HG03095 (cell line): ENCODE results near the gene ESYT2.
A peak's percentile ranks its signal among the peaks of the same experiment; 100 is the strongest.

Experiments
- ATAC-seq: cut with Tn5 transposase; IDR thresholded peaks from one replicate; pipeline ENCODE4 v1.9.1; 2021; ENCODE audit warnings: moderate library complexity; ENCODE audit not compliant: unreplicated experiment

The ESYT2 gene

DNA sequence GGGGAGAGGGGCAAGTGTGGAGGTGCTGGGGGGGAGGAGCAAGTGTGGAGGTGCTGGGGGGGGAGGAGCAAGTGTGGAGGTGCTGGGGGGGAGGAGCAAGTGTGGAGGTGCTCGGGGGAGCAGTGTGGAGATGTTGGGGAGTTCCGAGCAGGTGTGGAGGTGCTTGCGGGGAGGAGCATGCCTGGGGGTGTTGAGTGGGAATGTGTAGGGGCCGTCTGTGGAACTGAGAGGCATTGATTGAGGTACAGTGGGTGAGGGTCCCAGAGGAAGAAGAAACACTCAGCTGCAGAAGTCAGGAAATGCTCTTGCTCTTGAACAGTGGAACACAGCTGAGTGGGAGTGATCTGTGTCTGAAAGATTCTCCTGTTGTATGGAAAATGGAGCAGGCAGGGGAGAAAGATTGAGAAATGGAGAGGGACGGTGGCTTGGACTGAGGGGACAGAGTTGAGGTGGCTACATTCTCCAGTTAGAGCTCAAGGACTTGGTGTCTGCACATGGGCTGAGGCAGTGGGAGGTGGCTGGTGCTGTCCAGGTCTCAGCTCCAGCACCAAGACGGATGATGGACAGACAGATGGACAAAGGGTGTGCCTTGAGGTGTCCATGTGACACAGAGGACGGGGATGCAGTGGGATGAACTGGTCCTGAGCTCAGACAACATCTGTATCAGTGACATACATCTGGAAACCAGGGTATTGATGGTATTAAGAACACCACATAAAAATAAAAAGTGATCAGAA lies 99.5 kb downstream of the ESYT2 start:
- ATAC-seq: no peak

DNA sequence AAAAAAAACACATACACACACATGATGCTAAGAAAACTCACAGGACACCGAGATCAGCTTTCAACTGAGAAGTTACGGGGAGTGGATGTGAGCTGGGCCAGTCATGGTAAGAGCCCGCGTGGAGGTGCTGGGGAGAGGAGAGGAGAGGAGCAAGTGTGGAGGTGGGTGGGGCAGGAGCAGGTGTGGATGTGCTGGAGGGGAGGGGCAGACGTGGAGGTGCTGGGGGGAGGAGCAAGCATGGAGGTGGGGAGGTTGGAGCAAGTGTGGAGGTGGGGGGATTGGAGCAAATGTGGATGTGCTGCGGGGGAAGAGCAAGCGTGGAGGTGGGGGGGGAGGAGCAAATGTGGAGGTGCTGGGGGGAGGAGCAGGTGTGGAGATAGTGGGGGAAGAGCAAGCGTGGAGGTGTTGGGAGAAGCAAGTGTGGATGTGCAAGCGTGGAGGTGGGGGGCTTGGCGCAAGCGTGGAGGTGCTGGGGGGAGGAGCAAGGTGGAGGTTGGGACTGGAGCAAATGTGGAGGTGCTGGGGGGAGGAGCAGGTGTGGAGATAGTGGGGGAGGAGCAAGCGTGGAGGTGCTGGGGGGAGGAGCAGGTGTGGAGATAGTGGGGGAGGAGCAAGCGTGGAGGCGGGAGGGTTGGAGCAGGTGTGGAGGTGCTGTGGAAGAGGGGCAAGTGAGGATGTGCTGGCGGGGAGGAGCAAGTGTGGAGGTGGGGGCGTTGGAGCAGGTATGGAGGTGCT lies 100.2 kb downstream of the ESYT2 start:
- no peak for ATAC-seq

DNA sequence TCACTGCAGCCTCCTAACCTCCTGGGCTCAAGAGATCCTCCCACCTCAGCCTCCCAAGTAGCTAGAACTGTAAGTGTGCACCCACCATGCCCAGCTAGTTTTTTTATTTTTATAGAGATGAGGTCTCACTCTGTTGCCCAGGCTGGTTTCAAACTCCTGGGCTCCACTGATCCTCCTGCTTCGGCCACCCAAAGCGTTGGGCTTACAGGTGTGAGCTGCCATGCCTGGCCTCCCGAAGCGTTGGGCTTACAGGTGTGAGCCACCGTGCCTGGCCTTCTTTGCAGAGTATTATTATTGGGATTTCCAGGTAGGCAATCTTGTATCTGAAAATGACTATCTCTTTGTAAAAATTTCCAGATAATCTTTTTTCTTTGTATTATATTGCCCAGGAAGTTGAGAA lies 101.6 kb downstream of the ESYT2 start:
- no peak for ATAC-seq

DNA sequence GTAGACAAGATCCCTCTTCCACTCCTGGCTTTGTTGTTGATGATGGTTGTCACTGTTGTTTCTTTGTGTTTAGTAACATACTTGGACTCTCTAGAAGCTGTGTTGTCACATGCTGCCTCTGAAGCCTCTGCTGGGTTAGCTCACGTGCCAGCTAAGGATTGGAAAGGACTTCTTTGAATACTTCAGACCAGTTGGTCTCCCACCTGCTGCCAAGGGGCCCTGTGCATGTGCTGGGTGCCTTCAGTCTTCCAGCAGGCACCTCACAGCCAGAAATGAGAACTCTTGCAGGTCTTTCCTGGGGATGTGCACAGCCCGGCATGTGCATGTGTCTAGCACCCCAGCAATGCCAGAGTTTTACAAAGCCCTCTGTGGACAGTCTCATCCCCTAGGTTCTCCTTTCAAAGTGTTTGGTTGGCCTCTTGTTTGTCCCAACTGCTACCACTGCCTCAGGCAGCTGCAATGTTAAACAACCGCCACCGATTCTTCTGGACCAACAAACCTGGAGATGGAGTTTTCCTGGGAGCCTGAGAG lies 103.0 kb downstream of the ESYT2 start:
- ATAC-seq: no peak

DNA sequence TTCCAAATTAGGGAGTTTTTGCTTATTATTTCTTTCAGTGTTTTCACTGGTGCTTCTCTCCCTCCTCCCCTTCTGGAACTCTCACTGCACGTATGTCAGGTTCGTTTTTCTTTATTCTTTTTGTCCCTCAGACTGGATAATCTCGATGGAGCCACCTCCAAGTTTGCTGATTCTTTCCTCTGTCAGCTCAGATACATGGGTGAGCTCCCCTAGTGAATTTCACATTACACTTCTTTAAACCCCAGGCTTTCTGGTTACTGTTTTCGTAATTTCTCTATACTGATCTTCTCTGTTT lies 103.9 kb downstream of the ESYT2 start:
- no peak for ATAC-seq

DNA sequence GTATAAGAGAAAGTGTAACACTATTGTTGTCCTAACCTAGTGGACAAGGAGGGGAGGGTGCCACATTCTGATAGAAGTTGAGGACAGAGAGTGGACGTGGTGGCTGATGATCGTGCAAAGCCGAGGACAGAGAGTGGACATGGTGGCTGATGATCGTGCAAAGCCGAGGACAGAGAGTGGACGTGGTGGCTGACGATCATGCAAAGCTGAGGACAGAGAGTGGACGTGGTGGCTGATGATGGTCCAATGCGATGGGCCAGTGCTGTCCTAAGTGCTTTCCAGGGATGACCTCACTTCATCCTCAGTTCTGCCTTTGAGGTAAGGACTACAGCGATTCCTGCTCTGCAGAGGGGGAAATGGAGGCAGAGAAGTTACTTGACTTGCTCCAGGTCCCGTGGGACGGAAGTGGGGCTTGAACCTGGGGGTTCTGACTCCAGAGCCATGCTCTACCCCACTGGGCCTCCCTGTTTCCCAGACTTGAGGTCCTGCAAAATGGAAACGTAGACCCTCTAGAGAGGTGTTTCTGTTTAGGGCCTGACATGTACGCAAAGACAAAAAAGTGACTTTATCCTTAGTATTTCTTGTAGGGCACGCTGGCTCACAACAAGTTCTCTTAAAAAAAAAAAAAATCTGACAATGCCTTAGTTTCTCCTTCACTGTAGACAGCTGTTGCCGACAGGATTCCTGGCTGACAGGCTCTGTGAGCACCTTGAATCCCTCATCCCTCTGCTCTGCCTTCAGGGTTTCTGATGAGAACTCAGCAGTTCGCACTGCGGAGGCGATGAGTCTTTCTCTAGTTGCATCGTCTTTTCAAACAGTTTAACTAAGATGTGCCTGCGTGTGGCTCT lies 104.4 kb downstream of the ESYT2 start:
- ATAC-seq: no peak

DNA sequence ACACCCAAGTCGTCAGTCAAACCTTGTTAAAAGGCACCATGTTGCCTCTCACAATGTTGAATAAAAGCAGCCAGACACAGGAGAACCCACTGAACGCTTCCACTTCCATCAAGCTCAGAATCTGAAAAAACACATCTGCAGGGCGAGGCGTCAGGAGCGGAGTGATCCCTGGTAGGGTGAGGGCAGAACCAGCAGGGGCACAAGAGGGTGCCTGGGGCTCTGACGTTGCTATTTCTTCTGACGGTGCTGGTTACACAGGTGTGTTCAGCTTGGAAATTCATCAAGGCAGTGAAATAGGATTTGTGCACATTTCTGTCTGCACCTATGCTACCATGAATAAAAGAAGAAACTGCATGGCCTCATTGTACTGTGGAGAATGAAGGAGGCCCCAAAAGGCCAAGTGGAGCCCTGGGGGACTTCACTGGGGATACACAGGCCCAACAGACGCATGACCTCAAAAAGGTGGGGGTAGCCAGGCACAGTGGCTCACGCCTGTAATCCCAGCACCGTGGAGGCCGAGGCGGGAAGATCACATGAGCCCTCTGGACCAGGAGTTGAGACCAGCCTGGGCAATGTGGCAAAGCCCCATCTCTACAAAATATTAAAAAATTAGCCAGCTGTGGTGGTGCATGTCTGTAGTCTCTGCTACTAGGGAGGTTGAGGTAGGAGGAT lies 105.5 kb downstream of the ESYT2 start:
- no peak for ATAC-seq

DNA sequence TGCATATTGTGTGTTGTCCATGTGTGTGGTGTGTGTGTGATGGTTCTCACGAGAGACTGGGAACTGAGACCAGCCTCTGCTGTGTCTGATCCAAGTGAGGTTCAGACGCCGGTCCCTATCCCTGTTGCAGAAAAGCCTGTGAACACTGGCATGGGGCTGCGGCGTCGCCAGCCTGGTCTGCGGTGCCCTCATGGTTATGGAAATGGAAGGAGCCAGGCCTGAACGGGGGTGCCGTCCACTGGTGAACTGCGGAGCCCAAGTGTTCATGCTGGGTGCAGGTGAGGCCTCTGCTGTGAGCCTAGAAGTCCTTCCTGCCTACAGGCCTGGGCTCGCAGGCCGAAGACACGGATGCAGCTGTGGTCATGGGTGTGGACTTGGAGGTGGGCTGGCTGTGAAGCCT lies 106.0 kb downstream of the ESYT2 start:
- no peak for ATAC-seq

DNA sequence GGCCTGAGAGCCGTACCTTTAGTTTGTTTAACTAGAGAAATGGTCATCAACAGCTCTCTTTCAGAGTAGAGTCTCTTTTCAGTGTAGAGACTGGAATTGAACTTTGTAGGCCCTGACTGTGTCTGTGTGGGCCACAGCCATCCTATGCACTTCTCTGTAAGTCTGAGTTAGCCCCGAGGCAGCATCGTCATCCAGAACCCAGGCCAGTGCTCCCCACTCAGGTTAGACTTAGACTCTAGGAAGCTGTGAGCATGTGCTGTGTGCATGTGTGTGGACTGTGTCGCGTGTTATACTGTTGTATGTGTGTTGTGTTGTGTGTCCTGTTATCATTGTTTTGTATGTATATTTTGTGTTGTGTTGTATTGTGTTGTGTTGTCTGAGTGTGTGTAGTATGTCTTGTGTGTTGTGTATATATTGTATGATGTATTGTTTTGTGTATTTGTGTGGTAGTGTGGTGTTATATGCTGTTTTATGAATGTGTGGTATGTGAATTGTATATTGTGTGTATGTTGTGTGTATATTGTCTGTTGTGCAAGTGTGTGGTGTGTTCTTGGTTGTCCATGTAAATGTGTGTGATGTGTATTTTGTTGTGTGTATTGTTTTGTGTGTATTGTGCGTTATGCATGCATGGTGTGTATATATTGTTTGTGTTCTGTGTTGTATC lies 106.6 kb downstream of the ESYT2 start:
- ATAC-seq: no peak

DNA sequence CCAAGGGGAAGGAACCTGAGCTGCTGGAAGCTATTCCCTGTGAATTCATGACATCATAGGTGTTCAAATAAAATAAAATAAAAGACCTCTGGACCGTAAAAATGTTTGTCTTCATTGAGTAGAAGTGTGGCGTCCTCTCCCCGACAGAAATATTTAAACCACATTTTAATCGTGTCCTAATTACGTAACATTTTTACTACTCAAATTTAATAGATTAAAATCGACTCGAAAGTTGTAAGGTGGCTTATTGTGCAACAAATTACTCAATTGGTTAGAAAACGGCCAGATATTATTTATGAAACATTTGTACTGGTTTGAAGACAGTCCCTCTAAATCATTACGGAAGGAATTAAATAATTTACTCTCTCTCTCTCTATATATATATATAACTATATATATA lies 109.2 kb downstream of the ESYT2 start:
- no peak for ATAC-seq

DNA sequence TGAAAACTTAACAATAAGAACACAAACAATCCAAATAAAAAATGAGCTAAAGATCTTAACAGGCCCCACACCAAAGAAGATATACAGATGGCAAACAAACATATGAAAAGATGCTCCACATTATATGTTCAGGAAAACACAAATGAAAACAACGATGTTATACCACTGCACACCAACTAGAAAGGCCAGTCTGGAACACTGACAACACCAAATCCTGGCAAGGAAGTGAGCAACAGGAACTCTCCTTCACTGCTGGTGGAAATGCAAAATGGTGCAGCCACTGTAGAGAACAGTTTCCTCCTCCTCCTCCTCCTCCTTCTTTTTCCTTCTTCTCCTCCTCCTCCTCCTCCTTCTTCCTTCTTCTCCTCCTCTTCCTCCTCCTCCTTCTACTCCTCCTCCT lies 112.5 kb downstream of the ESYT2 start:
- no peak for ATAC-seq

DNA sequence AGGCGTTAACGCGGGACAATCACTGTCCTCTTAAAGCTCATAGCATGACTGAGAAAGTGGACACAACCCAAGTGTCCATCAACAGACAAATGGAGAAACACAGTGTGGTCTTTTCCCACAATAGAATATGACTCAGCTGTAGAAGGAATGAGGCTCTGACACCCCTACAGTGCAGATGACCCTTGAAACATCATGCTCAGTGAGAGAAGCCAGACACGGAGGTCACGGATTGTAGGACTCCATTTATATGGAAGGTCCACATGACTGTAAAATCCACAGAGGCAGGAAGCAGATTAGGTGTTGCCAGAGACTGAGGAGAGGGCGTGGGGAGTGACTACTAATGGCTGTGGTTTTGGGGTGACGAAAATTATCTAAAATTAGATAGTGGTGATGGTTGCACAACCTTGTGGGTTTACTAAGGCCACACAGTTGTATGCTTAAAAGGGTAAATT lies 118.6 kb downstream of the ESYT2 start:
- no peak for ATAC-seq

DNA sequence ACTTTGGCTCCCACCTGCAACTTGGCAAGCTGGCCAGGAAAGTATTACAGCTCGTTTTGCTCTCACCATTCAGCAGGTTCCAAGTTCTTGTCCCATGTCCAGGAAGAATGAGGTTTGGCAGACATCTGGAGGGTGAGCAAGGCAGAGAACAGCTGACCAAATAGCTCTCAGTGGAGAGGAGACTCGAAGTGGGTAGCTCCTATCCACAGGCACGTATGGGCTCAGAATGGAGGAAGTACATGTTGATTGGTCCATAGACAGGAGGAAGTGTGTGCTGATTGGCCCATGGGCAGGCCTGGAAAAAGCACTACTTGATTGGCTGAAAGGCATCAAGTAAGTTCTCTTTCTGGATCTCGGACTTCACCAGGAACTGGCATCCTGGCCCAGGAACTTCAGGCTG lies 121.7 kb downstream of the ESYT2 start:
- ATAC-seq: no peak

DNA sequence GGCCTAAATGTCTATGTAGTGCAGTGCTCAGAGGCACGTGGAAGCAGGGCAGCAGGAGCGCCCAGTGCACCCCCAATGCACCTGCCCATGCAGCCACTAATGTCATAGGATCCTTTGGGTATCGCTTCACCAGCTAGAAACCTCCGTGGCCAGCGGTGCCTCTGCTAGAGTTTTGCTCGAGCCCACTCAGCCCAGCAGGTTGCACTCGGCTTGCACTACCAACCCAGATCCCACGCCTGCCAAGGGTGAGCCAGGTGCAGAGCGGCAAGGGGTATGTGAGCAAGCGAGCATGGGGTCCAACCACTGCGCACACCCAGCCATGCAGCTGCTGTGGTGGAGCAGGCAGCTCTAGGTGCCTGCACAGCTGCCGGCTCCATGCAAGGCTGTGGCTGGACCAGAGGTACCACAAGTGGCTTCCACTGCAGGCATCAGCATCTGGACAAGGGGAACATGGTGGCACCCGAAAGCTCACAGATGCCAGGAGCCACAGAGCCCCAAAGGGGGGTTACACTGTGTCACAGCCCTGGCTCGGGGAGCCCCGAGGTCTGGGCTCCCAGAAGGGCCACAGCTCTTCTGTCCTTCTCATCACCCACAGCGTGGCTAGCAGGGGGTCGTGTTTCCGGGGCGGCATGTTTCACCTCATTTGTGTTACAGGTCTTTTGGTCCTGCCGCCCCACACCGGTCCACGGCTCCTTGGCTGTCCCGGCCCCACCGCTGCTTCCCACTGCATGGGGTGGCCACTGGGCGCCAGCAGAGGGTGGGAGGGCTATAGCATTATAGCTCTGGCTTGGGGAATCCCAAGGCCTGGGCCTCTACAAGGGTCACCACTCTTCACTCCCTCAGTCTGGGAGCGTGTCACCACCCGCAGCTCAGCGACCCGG lies 122.4 kb downstream of the ESYT2 start:
- ATAC-seq: no peak

DNA sequence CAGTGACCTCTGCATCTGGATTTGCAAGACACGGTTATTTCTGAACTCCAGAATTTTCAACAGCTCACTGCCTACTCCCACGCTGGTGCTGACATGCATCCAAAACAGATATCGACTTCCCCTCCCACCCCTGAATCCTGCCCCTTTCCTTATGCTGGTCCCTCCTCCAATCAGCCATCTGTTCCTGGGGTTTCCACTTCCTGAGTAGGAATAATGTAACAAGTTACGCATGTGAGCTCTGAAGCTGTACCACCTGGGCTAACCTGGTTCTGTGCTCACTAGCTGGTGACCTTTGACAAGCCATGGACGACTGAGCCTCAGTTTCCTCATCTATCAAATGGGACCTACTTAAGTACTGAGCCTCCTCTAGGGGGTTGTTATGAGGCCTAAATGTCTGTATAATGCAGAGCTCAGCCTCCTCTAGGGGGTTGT lies 123.0 kb downstream of the ESYT2 start:
- ATAC-seq: no peak

DNA sequence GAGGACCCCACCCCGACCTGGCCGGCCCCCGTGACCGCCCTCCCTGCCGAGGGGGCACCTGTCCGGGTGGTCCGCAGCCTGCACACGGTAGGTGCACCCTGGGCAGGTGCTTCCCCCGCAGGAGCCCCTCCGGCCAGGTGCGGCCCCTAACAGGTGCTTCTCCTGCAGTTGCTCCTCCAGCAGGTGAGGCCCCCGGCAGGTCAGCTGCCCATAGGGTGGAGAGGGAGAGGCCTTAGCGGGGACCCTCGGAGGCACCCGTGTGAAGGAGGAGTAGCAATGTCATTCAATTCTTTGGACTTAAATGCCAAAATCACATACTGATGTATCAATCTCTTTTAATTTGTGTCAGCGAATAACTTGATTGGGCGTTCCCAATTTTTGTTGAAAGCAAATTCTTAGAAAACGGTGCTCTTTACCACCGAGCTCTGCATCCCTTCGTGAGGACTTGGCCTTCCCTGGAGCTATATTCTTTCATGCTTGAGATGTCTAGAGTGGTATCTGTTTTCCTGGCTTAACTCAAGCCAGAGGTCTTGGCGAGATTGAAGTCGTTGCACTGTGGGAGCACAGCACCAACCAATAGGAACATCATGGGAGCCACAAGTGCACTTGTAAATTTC lies 124.0 kb downstream of the ESYT2 start:
- peak; percentile 14 for ATAC-seq

DNA sequence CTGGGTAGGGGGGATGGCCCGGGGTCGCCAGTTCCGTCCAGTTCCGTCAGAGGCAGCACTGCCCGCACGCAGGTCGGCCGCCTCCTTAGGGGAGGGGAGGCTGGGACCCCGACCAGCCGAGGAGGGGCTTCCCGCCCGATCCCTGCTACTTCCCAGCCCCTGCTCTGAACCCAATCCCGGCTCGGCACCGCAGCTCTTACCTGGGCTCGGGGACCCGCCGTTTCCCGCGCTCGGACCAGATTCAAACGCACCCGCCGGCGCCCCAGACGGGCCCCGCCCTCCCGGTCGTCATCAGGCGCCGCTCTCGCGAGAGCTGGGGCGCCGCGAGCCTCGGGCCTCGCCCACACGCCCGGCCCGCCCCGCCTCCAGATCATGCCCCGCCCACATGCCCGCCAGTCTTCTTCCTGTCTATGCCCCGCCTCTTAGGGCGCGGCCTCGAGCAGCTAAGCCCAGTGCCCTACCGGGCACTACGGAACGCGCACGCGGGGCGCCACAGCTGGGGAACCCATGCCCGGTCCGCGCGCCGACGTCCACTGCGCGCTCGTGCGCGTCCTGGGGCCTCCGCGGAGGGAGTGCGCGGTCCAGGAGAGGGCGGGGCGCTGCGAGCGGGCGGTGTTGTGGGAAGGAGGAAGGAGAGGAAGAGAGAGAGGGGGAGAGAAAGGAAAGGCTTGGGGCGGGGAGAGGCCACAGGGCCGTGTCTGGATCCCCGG lies 124.6 kb downstream of the ESYT2 start, which contains the start of gene NCAPG2:
Gene NCAPG2, minus strand, starts transcription at position 281 of the 710 bp plus-strand sequence. CDS start 2,905 bp downstream, outside the sequence.
- peak; percentile 97 for ATAC-seq
